AG08396 (cell line): ENCODE measurements around the gene GPR158.
"Not testable (repeated sequence)": the region's sequence is repeated elsewhere in the genome, so short reads cannot be mapped to it uniquely, and the experiment has no call there.

ENCODE experiments used
- DNase-seq: peaks from one replicate; pipeline ENCODE4 v3.0.0; 2012; ENCODE audit warnings: low spot score, mixed read lengths

GPR158 gene

GRCh38 chr10:25296324-25296723 is 121.5 kb downstream of the GPR158 start:
- DNase-seq: no peak

DNA sequence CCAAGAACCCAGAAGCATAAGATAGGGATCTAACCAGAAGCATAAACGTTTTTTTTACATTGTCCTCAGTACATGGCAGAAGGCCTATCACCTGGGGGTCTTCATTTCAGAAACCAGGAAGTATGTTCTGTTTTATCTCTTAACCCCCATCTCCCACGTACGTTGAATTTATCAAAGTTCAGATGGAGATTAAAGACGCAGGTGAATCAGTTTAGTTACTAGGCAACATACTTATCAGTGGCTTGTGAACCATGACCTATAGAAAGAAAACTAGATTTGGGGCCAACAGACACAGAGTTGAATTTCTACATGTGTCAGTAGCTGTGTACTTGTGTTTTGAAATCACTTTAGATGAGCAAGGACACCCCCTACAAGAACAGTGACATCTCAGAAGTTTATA is 122.7 kb downstream of the GPR158 start:
- DNase-seq: no peak

DNA sequence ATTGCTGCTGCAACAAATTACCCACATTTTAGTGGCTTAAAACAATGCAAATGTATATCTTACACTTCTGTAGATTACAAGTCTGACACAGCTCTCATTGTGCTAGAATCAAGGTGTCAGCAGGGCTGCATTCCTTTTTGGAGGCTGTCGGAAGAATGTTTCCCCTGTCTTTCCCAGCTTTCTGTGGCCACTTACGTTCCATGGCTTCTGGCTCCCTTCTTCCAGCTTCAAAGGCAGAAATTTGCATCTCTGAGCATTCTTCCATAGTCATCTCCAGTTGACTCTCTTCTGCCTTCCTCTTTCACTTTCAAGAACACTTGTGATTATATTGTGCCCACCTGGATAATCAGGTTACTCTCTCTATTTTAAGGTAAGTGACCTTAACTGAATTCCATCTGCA is 125.3 kb downstream of the GPR158 start:
- no peak for DNase-seq

GRCh38 chr10:25304606-25305005 is 129.8 kb downstream of the GPR158 start:
- DNase-seq: no peak

GRCh38 chr10:25306386-25306785 is 131.6 kb downstream of the GPR158 start:
- no peak for DNase-seq

GRCh38 chr10:25308278-25308677 is 133.5 kb downstream of the GPR158 start:
- no peak for DNase-seq

DNA sequence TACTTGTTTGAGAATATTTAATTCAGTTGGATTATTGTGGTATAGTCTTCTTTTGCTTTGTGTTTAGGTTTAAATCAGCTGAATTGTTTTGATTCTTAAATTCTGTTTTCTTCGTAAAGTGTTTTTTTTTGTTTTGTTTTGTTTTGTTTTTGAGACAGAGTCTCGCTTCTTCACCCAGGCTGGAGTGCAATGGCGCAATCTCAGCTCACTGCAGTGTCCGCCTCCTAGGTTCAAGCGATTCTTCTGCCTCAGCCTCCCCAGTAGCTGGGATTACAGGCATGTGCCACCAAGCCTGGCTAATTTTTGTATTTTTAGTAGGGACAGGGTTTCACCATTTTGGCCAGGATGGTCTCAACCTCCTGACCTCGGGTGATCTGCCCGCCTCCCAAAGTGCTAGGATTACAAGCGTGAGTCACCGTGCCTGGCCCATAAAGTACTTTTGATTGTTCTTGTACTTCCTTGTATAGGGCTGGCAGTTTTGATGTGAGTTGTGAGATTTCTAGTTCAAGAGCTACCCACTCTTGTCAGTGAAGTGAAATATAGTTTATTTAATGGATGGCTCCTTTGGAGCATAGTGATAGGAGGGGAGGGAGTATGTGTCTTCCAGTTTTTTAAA is 142.9 kb downstream of the GPR158 start:
- not testable (repeated sequence) for DNase-seq

DNA sequence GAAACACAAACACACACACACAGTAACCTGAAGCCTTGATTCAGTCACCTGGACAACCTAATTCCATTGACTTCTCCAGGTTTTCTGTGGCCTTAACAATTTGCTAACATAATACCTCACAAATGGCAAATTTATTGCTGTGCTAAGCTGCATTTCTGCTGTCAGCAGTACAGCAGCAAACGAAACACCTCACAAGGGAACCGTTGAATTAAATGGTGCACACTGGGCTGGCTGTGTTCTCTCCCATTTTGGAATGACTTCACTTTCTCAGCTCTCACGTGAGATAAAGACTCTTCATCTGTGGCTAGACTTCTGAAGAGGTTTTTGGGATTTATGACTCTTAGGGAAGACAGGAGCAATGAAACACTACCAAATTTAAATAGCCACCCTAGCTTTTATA is 152.5 kb downstream of the GPR158 start:
- no peak for DNase-seq

DNA sequence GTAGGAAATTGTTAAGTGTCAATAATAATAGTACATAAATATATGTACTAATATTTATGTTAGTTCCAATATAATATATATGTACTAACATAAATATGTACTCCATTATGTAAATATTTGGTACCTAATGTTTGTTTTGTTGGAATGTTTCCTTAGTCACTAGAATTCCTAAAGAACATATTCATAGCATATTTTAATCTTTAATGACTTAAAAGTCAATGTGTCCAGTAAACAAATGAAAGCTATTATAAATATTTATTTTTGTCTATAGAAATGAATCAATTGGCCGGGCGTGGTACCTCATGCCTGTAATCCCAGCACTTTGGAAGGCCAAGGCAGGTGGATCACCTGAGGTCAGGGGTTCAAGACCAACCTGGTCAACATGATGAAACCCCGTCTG is 153.6 kb downstream of the GPR158 start:
- DNase-seq: no peak

GRCh38 chr10:25329587-25329986 is 154.8 kb downstream of the GPR158 start:
- DNase-seq: not testable (repeated sequence)

- no peak for DNase-seq
Measured at GRCh38 chr10:25334445-25334844, 159.6 kb downstream of the GPR158 start.

- no peak for DNase-seq
Measured at GRCh38 chr10:25336330-25336729, 161.5 kb downstream of the GPR158 start.

DNA sequence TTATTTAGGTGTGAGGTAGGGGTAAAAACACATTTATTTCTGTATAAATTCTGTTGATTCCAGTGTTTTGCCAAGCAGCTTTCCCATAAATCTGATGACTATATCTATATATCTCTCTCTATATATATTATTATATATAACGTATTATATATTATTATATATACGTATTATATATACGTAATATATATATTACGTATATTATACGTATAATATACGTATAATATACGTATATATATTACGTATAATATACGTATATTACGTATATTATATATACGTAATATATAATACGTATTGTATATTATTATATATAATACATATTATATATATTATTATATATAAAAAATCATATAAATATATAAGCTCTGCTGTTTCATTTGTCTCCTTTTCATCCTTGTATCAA is 163.5 kb downstream of the GPR158 start:
- no peak for DNase-seq

GRCh38 chr10:25339966-25340365 is 165.2 kb downstream of the GPR158 start:
- no peak for DNase-seq

DNA sequence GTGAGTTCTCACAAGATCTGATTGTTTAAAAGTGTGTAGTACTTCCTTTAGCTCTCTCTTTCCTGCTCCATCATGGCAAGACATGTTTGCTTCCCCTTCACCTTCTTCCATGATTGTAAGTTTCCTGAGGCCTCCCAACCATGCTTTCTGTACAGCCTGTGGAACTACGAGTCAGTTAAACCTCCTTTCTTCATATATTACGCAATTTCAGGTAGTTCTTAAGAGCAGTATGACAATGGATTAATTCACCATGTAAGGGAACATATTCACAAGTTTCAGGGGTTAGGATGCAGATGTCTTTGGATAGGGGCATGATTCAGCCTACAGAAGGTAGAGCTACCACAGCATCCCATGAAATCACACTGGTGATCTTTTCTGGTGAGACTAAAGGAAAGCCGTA is 174.7 kb downstream of the GPR158 start:
- no peak for DNase-seq

DNA sequence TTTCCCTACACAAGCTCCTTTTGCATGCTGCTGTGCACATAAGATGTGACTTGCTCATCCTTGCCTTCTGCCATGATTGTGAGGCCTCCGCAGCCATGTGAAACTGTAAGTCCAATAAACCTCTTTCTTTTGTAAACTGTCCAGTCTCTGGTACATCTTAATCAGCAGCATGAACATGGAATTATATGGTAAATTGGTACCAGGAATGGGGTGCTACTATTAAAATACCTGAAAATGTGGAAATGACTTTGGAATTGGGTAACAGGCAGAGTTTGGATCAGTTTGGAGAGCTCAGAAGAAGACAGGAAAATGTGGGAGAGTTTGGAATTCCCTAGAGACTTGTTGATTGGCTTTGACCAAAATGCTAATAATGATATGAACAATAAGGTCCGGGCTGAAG is 181.8 kb downstream of the GPR158 start:
- no peak for DNase-seq

DNA sequence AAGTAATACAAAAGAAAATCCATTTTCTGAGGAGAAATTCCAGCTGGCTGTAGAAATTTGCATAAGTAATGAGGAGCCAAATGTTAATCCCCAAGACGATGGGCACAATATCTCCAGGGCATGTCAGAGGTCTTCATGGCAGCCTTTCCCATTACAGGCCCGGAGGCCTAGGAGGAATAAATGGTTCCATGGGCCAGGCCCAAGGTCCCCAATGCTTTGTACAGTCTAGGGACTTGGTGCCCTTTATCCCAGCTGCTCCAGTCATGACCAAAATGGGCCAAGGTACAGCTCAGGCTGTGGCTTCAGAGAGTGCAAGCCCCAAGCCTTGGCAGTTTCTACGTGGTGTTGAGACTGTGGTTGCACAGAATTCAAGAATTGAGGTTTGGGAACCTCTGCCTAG is 182.5 kb downstream of the GPR158 start:
- DNase-seq: no peak

- DNase-seq: no peak
Measured at GRCh38 chr10:25382029-25382810, 207.4 kb downstream of the GPR158 start.

DNA sequence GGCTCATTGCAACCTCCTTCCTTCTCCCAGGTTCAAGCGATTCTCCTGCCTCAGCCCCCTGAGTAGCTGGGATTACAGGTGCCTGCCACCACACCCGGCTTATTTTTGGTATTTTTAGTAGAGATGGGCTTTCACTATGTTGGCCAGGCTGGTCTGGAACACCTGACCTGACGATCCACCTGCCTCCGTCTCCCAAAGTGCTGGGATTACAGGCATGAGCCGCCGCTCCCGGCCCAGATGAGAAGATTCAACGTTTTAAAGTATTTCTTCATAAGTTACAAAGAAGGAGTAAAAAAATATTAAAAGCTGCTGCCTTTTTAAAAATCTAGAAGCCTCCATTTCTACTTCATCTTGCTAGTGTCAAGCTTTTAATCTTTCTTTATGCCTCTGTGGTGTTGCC is 208.1 kb downstream of the GPR158 start:
- not testable (repeated sequence) for DNase-seq

DNA sequence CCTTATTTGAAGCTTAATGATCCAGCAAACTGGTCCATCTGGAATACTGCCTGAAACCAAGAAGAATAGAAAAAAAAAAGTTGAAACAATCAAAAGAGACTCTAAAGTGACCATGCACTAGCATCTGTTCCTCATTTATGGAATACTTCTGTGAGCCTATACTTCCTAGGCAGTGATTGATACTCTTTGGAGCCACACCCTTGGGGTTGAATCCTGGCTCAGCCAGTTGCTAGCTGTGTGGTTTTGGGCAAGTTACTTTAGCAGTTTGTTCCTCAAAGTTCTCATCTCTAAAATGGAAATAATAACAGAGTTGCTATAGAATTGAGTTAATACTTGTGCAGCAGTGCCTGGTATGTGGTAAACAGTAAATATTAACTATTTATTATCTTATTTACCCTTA is 208.9 kb downstream of the GPR158 start:
- DNase-seq: no peak

DNA sequence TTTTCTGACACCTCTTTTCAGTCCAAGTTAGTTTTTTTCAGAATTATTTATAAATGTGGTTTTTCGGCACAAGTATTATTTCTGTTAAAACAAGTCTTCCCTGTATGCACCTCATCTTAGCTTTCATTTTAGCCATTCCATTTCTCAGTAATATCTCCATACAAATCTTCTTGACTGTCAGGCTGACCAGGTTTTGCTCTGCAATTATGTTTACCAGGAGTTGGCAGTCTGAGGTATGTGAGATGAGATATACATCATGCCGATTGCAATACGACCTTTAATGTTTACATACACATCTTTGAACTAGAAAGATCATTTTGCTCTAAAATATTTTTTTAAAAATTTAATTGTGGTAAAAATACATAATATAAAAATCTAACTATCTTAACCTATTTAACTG is 209.8 kb downstream of the GPR158 start:
- no peak for DNase-seq

GRCh38 chr10:25388188-25388861 is 213.5 kb downstream of the GPR158 start:
- DNase-seq: no peak

DNA sequence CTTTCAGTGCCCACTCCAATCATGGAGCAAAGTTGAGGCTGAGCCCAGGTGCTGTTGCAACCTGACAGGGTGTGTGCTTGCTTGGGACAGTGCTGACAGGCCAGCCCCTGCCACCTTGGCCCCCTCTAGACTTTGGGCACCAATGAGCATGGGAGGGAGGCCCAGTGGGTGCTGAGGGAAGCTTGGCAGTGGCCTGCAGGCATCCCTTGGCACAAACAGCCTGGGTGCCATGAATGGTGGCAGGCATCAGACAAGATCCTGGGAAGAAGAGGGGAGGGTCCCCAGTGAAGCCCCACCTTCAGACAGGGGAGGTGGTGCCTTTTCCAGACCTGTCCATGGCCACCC is 214.0 kb downstream of the GPR158 start:
- DNase-seq: no peak
